ENCODE data around the gene CELF5. TPM values are rescaled to one million over a fixed set of nuclear protein-coding genes. Genes with fewer than 3 reads are reported as not detected.
"Not testable (repeated sequence)": the region's sequence is repeated elsewhere in the genome, so short reads cannot be mapped to it uniquely, and the experiment has no call there.

Gene CELF5
- total and polyA plus RNA-seq, 2 donors (not counting 1 experiment from before 2014, with no cell fraction given) = 0.15 TPM; not detected in 1

GRCh38 chr19:3233831-3234230 lies 9.4 kb downstream of the CELF5 start:
- Mint-ChIP-seq H3K27ac (no peak overlapping the region), H3K4me1 (no peaks in the 10 kb centered on the region), H3K9me3 (ENCODE audit: insufficient read depth) (no peaks in the 10 kb centered on the region), H3K27me3 (peaks cover 22% of the 10 kb centered on the region), H3K4me3 (no peak overlapping the region)
- TF ChIP-seq EZH2 (IDR thresholded peaks at IDR 0.05; ENCODE audit: borderline replicate concordance, insufficient read depth, low read depth, low read length, poor library complexity, severe bottlenecking) = no peak
- TF ChIP-seq CTCF (IDR thresholded peaks at IDR 0.05) = no peak
- Histone ChIP-seq H3K27me3 (replicated peaks in 1 of 4; ENCODE audit: control extremely low read depth in 1 of 4, control insufficient read depth in 3 of 4, insufficient read depth in 4 of 4, low read length in 3 of 4) (peaks cover 0 to 25% (median 9%) of the 10 kb centered on the region in 4 experiments), H3K9ac (ENCODE audit: low read length) (no peak overlapping the region), H3K4me1 (ENCODE audit: control insufficient read depth in 2 of 2, insufficient read depth in 2 of 2, low read length in 2 of 2) (no peaks in the 10 kb centered on the region), H3K79me2 (ENCODE audit: control insufficient read depth, insufficient read depth, low read length) (no peaks in the 10 kb centered on the region), H2AFZ (ENCODE audit: insufficient read depth, low read depth, low read length, poor library complexity, severe bottlenecking) (no peak overlapping the region), H3K27ac (ENCODE audit: low read length in 2 of 2) (no peak overlapping the region), H3K4me3 (ENCODE audit: control extremely low read depth in 1 of 5, extremely low read depth in 1 of 5, insufficient read depth in 1 of 5, low read depth in 2 of 5, low read length in 4 of 5) (no peak overlapping the region), H3K9me3 (ENCODE audit: control extremely low read depth in 1 of 3, control insufficient read depth in 2 of 3, insufficient read depth in 1 of 3, low read length in 2 of 3) (peaks cover 0 to 15% (median 0%) of the 10 kb centered on the region in 3 donors), H3K36me3 (replicated peaks in 1 of 2; ENCODE audit: control extremely low read depth in 1 of 2, control insufficient read depth in 1 of 2, extremely low read depth in 1 of 2, insufficient read depth in 2 of 2, low read length in 1 of 2) (no peaks in the 10 kb centered on the region), H4K20me1 (ENCODE audit: control insufficient read depth, insufficient read depth, low read length, poor library complexity, severe bottlenecking) (no peaks in the 10 kb centered on the region), H3K4me2 (replicated peaks; ENCODE audit: low read depth, low read length, poor library complexity, severe bottlenecking) (no peak overlapping the region)
- 61% methylated on average over 3 of the region's 4 CpGs for WGBS (ENCODE audit: insufficient coverage)
- intact Hi-C loops (cut with micrococcal nuclease) = no loop called here
- ChIA-PET POLR2A (no interaction called here), CTCF (no interaction called here)
- DNase-seq (no peak), ATAC-seq (ENCODE audit: low read depth) (no peak)

GRCh38 chr19:3234800-3235199 lies 10.3 kb downstream of the CELF5 start:
- ChIA-PET POLR2A (no interaction called here), CTCF (no interaction called here)
- no peak overlapping the region for H3K9ac ChIP-seq (ENCODE audit: low read length)
- H3K36me3 ChIP-seq (replicated peaks in 1 of 2; ENCODE audit: control extremely low read depth in 1 of 2, control insufficient read depth in 1 of 2, extremely low read depth in 1 of 2, insufficient read depth in 2 of 2, low read length in 1 of 2) = no peaks in the 10 kb centered on the region
- H4K20me1 ChIP-seq (ENCODE audit: control insufficient read depth, insufficient read depth, low read length, poor library complexity, severe bottlenecking) = no peaks in the 10 kb centered on the region
- Mint-ChIP-seq H3K4me1 (no peaks in the 10 kb centered on the region), H3K27me3 (peaks cover 22% of the 10 kb centered on the region), H3K27ac (no peak overlapping the region), H3K9me3 (ENCODE audit: insufficient read depth) (no peaks in the 10 kb centered on the region), H3K4me3 (no peak overlapping the region)
- intact Hi-C loops (cut with micrococcal nuclease) = no loop called here
- no peak for DNase-seq
- TF ChIP-seq CTCF (IDR thresholded peaks at IDR 0.05) = no peak
- no peak for TF ChIP-seq EZH2 (IDR thresholded peaks at IDR 0.05; ENCODE audit: borderline replicate concordance, insufficient read depth, low read depth, low read length, poor library complexity, severe bottlenecking)
- no peak overlapping the region for H3K4me2 ChIP-seq (replicated peaks; ENCODE audit: low read depth, low read length, poor library complexity, severe bottlenecking)
- peaks cover 0 to 16% (median 6%) of the 10 kb centered on the region in 4 experiments for H3K27me3 ChIP-seq (replicated peaks in 1 of 4; ENCODE audit: control extremely low read depth in 1 of 4, control insufficient read depth in 3 of 4, insufficient read depth in 4 of 4, low read length in 3 of 4)
- no peak overlapping the region for H3K4me3 ChIP-seq (ENCODE audit: control extremely low read depth in 1 of 5, extremely low read depth in 1 of 5, insufficient read depth in 1 of 5, low read depth in 2 of 5, low read length in 4 of 5)
- 64% methylated on average over 9 of the region's 9 CpGs for WGBS (ENCODE audit: insufficient coverage)
- no peak for ATAC-seq (ENCODE audit: low read depth)
- no peak overlapping the region for H3K27ac ChIP-seq (ENCODE audit: low read length in 2 of 2)
- H2AFZ ChIP-seq (ENCODE audit: insufficient read depth, low read depth, low read length, poor library complexity, severe bottlenecking) = no peak overlapping the region
- H3K79me2 ChIP-seq (ENCODE audit: control insufficient read depth, insufficient read depth, low read length) = no peaks in the 10 kb centered on the region
- no peaks in the 10 kb centered on the region for H3K4me1 ChIP-seq (ENCODE audit: control insufficient read depth in 2 of 2, insufficient read depth in 2 of 2, low read length in 2 of 2)
- H3K9me3 ChIP-seq (ENCODE audit: control extremely low read depth in 1 of 3, control insufficient read depth in 2 of 3, insufficient read depth in 1 of 3, low read length in 2 of 3) = peaks cover 0 to 15% (median 0%) of the 10 kb centered on the region in 3 donors

- POLR2A ChIA-PET; H3K4me1 ChIP-seq (ENCODE audit: control insufficient read depth in 2 of 2, insufficient read depth in 2 of 2, low read length in 2 of 2); H4K20me1 ChIP-seq (ENCODE audit: control insufficient read depth, insufficient read depth, low read length, poor library complexity, severe bottlenecking); H3K27ac ChIP-seq (ENCODE audit: low read length in 2 of 2); H3K27ac Mint-ChIP-seq; H3K4me3 Mint-ChIP-seq; H3K4me3 ChIP-seq (ENCODE audit: control extremely low read depth in 1 of 5, extremely low read depth in 1 of 5, insufficient read depth in 1 of 5, low read depth in 2 of 5, low read length in 4 of 5); intact Hi-C loops (cut with micrococcal nuclease); H3K9ac ChIP-seq (ENCODE audit: low read length); H3K4me1 Mint-ChIP-seq; CTCF ChIA-PET; H3K27me3 ChIP-seq (replicated peaks in 1 of 4; ENCODE audit: control extremely low read depth in 1 of 4, control insufficient read depth in 3 of 4, insufficient read depth in 4 of 4, low read length in 3 of 4); H3K79me2 ChIP-seq (ENCODE audit: control insufficient read depth, insufficient read depth, low read length); H2AFZ ChIP-seq (ENCODE audit: insufficient read depth, low read depth, low read length, poor library complexity, severe bottlenecking); H3K36me3 ChIP-seq (replicated peaks in 1 of 2; ENCODE audit: control extremely low read depth in 1 of 2, control insufficient read depth in 1 of 2, extremely low read depth in 1 of 2, insufficient read depth in 2 of 2, low read length in 1 of 2); DNase-seq; ATAC-seq (ENCODE audit: low read depth); H3K4me2 ChIP-seq (replicated peaks; ENCODE audit: low read depth, low read length, poor library complexity, severe bottlenecking); H3K9me3 Mint-ChIP-seq (ENCODE audit: insufficient read depth): not testable (repeated sequence)
- H3K27me3 Mint-ChIP-seq = peaks cover 22% of the 10 kb centered on the region
- 85% methylated on average over 2 of the region's 2 CpGs for WGBS (ENCODE audit: insufficient coverage)
- peaks cover 0 to 12% (median 0%) of the 10 kb centered on the region in 3 donors for H3K9me3 ChIP-seq (ENCODE audit: control extremely low read depth in 1 of 3, control insufficient read depth in 2 of 3, insufficient read depth in 1 of 3, low read length in 2 of 3)
Observed at GRCh38 chr19:3235604-3236003, 11.1 kb downstream of the CELF5 start.

Measured in B cell (primary cell).